ENCODE measurements around the gene HNRNPD. TPM values are rescaled to one million over a fixed set of nuclear protein-coding genes. Genes with fewer than 3 reads are reported as not detected.

The HNRNPD gene
- total RNA-seq, 1 experiment from 2014 or later = 221 TPM

GRCh38 chr4:82381235-82381634, 7.4 kb upstream of the HNRNPD start:
- Histone ChIP-seq H3K36me3 (ENCODE audit: low read depth) (no peaks in the 10 kb centered on the region), H3K79me2 (ENCODE audit: low read depth) (peaks cover 5% of the 10 kb centered on the region; the same call in 1 of the 2 replicates), H3K9me3 (ENCODE audit: insufficient read depth, low read depth) (no peaks in the 10 kb centered on the region), H3K4me2 (no peak overlapping the region), H3K27me3 (ENCODE audit: insufficient read depth, low read depth) (no peaks in the 10 kb centered on the region), H3K4me3 (no peak overlapping the region), H3K27ac (no peak overlapping the region), H3F3A (ENCODE audit: insufficient read depth, low read depth) (no peaks in the 10 kb centered on the region; the same call in 1 of the 2 replicates), H3K4me1 (replicated peaks; ENCODE audit: insufficient read depth) (peaks cover 14% of the 10 kb centered on the region), H2AFZ (no peak overlapping the region), H3K9me2 (ENCODE audit: insufficient read depth) (no peaks in the 10 kb centered on the region), H4K20me1 (ENCODE audit: insufficient read depth) (no peaks in the 10 kb centered on the region)
- BruUV-seq (replicated peaks) = no TSS peak
- intact Hi-C loops (cut with micrococcal nuclease; ENCODE audit: unreplicated experiment) = no loop called here
- no peak for TF ChIP-seq EZH2 (IDR thresholded peaks at IDR 0.05; ENCODE audit: low read depth)
- TF ChIP-seq, protein P1, sequence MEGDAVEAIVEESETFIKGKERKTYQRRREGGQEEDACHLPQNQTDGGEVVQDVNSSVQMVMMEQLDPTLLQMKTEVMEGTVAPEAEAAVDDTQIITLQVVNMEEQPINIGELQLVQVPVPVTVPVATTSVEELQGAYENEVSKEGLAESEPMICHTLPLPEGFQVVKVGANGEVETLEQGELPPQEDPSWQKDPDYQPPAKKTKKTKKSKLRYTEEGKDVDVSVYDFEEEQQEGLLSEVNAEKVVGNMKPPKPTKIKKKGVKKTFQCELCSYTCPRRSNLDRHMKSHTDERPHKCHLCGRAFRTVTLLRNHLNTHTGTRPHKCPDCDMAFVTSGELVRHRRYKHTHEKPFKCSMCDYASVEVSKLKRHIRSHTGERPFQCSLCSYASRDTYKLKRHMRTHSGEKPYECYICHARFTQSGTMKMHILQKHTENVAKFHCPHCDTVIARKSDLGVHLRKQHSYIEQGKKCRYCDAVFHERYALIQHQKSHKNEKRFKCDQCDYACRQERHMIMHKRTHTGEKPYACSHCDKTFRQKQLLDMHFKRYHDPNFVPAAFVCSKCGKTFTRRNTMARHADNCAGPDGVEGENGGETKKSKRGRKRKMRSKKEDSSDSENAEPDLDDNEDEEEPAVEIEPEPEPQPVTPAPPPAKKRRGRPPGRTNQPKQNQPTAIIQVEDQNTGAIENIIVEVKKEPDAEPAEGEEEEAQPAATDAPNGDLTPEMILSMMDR (conservative IDR thresholded peaks at IDR 0.05) = no peak
- CTCF ChIA-PET = no interaction called here
- no peak for DNase-seq
- POLR2A ChIA-PET (ENCODE audit: unreplicated experiment) = no interaction called here

DNA sequence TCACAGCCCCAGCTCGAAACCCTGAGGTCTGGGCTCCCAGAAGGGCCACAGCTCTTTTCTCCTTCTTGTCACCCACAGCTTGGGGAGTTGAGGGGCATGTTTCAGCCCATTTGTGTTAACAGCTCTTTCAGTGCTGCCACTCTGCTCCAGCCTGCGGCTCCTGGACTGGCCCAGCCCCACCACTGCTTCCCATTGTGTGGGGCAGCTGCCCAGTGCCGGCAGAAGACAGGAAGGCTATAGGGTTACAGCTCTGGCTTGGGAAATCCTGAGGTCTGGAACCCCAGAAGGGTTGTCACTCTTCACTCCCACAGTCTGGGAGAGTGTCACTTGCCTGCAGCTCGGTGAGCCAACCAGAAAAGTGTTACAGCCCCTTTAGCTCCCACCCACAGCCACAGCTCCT, 7.0 kb upstream of the HNRNPD start:
- H3K9me2 ChIP-seq (ENCODE audit: insufficient read depth) = no peaks in the 10 kb centered on the region
- no peaks in the 10 kb centered on the region for H3K36me3 ChIP-seq (ENCODE audit: low read depth)
- no peaks in the 10 kb centered on the region for H3K27me3 ChIP-seq (ENCODE audit: insufficient read depth, low read depth)
- CTCF ChIA-PET = no interaction called here
- TF ChIP-seq EZH2 (IDR thresholded peaks at IDR 0.05; ENCODE audit: low read depth) = no peak
- TF ChIP-seq, protein P1 (conservative IDR thresholded peaks at IDR 0.05) = no peak
- H3K27ac ChIP-seq = no peak overlapping the region
- intact Hi-C loops (cut with micrococcal nuclease; ENCODE audit: unreplicated experiment) = no loop called here
- DNase-seq = no peak
- no peaks in the 10 kb centered on the region; the same call in 1 of the 2 replicates for H3F3A ChIP-seq (ENCODE audit: insufficient read depth, low read depth)
- H2AFZ ChIP-seq = no peak overlapping the region
- peaks cover 18% of the 10 kb centered on the region for H3K4me1 ChIP-seq (replicated peaks; ENCODE audit: insufficient read depth)
- H3K4me3 ChIP-seq = no peak overlapping the region
- no TSS peak for BruUV-seq (replicated peaks)
- H3K9me3 ChIP-seq (ENCODE audit: insufficient read depth, low read depth) = no peaks in the 10 kb centered on the region
- H4K20me1 ChIP-seq (ENCODE audit: insufficient read depth) = no peaks in the 10 kb centered on the region
- POLR2A ChIA-PET (ENCODE audit: unreplicated experiment) = interaction anchor here (0.6 to 0.9 kb wide), 4 partner anchors 14 to 80 kb away, joined by 3 to 5 read pairs (median 4); no protein-coding TSS in a partner anchor
- H3K79me2 ChIP-seq (ENCODE audit: low read depth) = peaks cover 9% of the 10 kb centered on the region
- H3K4me2 ChIP-seq = peak overlapping the region; percentile 21; the same call in 1 of the 2 replicates

DNA sequence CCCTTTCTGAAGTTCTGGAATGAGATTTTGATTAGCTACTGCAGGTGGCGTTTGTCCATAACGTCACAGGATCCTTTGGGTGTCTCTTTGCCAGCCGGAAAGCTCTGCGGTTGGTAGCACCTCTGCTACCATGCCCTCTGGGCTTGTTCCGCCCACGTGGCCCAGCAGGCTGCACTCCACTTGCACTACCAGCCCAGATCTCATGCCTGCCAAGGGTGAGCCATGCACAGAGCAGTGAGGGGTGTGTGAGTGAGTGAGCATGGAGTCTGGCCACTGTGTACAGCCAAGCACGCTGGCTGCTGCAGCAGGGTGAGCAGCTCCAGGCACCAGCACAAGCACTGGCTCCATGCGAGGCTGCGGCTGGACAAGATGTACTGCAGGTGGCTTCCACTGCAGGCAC, 6.6 kb upstream of the HNRNPD start:
- Histone ChIP-seq H3K27ac (no peak overlapping the region), H3K4me2 (peak overlapping the region; percentile 40)

More for the DNA sequence above, 6.6 kb upstream of the HNRNPD start:
- POLR2A ChIA-PET (ENCODE audit: unreplicated experiment) = interaction anchor here (0.5 to 0.9 kb wide), 5 partner anchors 15 to 473 kb away, joined by 3 to 5 read pairs (median 3); no protein-coding TSS in a partner anchor
- Histone ChIP-seq H3K79me2 (ENCODE audit: low read depth) (peaks cover 14% of the 10 kb centered on the region), H3K27me3 (ENCODE audit: insufficient read depth, low read depth) (no peaks in the 10 kb centered on the region), H4K20me1 (ENCODE audit: insufficient read depth) (no peaks in the 10 kb centered on the region), H3K4me3 (no peak overlapping the region), H2AFZ (no peak overlapping the region), H3K36me3 (ENCODE audit: low read depth) (no peaks in the 10 kb centered on the region), H3K9me2 (ENCODE audit: insufficient read depth) (no peaks in the 10 kb centered on the region), H3K9me3 (ENCODE audit: insufficient read depth, low read depth) (no peaks in the 10 kb centered on the region), H3K4me1 (replicated peaks; ENCODE audit: insufficient read depth) (peaks cover 22% of the 10 kb centered on the region), H3F3A (ENCODE audit: insufficient read depth, low read depth) (no peaks in the 10 kb centered on the region; the same call in 1 of the 2 replicates)
- no peak for TF ChIP-seq EZH2 (IDR thresholded peaks at IDR 0.05; ENCODE audit: low read depth)
- TF ChIP-seq, protein P1 (conservative IDR thresholded peaks at IDR 0.05) = no peak
- intact Hi-C loops (cut with micrococcal nuclease; ENCODE audit: unreplicated experiment) = no loop called here
- CTCF ChIA-PET = interaction anchor here (0.6 kb wide), 1 partner anchor 30 kb away, joined by 11 read pairs; no protein-coding TSS in a partner anchor
- no TSS peak for BruUV-seq (replicated peaks)
- peak; percentile 78 to 85 for DNase-seq
